Right ventricle myocardium inferior (tissue), 1 donor: ENCODE results near the gene DOP1A. TPM values are rescaled to one million over a fixed set of nuclear protein-coding genes. Genes with fewer than 3 reads are reported as not detected.
"Not testable (repeated sequence)": the region's sequence is repeated elsewhere in the genome, so short reads cannot be mapped to it uniquely, and the experiment has no call there.

ENCODE experiments used
- ATAC-seq: fragments of 200-7000 bp; cut with Tn5 transposase; one replicate; pipeline ENCODE4 v1.9.1; 2020; ENCODE audit warnings: mild to moderate bottlenecking, moderate library complexity
- DNase-seq: peaks from one replicate; pipeline ENCODE4 v3.0.0; 2021; ENCODE audit errors: missing footprints
- intact Hi-C: fragments of 100-400 bp; cut with DNase I; formaldehyde crosslinking; loops from one replicate; pipeline ENCODE4 v1.11.0; 2022
- total RNA-seq: library from RNA; stranded (reverse); fragmentation: NEBNext Ultra II Directional; extraction: Animal tissue kit (Norgen Biotek cat#: 25700); gene quantifications from one replicate; pipeline ENCODE4 v1.2.1, GENCODE V29; 2021
- donor health status: DM: no; HTN: yes; CAD: no; lungs with severe emphysema.

Gene DOP1A
- total RNA-seq, 1 donor from 2014 or later, result 13.4 TPM

DNA sequence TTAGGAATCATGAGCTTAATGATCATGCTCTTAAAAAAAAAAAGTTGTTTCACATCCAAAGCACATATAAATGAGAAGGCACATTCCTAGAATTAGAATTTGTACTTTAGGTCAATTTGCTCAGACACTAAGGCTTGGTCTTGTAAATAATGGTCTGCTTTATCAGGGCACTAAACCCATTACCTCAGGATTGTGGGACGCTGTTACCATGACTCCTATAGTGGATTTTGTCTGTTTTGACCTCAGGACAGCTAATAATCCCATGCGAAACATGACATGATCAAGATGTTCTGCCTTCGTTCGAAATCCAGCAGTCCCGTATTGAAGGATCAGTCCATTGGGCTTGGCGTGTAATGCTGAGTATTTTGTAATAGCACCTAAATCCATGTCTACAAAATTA is 123.2 kb downstream of the DOP1A start:
- no peak for ATAC-seq
- DNase-seq, result no peak

DNA sequence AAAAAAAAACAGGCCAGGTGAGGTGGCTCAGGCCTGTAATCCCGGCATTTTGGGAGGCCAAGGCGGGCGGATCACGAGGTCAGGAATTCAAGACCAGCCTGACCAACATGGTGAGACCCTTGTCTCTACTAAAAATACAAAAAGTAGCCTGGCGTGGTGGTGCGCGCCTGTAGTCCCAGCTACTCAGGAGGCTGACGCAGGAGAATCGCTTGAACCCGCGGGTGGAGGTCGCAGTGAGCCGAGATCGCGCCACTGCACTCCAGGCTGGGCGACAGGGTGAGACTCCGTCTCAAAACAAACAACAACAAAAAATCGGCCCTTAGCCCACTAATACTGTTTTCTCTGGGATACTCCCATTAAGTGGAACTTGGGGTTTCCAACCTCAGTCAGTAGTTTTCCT is 124.5 kb downstream of the DOP1A start:
- ATAC-seq, DNase-seq: not testable (repeated sequence)
- intact Hi-C loops, result loop anchor here (2.0 kb wide), 1 partner anchor 945 kb away; the partner anchor contains the start of gene IBTK

More for the DNA sequence above, 123.2 kb downstream of the DOP1A start:
- intact Hi-C loops, result no loop called here

DNA sequence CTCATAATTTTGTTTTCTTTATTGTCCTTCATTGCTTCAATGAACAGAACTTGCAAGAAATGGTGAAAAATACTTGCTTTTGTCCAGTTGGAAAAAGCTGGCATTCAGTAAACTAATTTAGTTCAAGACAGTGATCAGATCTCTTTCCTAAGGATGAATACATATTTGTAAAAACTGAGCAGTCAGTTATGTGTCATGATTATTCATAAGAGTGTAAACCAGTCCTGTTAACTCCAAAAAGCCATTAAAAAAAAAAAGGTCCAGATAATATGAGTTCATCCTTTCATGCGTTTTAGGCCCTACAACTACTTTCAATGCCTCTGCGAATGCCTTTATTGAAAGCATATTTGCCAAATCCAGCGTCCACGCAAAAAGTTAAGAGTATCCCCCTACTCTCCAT is 125.0 kb downstream of the DOP1A start:
- ATAC-seq, result no peak
- no peak for DNase-seq
- intact Hi-C loops, result loop anchor here (2.0 kb wide), 1 partner anchor 946 kb away; the partner anchor contains the start of gene IBTK

DNA sequence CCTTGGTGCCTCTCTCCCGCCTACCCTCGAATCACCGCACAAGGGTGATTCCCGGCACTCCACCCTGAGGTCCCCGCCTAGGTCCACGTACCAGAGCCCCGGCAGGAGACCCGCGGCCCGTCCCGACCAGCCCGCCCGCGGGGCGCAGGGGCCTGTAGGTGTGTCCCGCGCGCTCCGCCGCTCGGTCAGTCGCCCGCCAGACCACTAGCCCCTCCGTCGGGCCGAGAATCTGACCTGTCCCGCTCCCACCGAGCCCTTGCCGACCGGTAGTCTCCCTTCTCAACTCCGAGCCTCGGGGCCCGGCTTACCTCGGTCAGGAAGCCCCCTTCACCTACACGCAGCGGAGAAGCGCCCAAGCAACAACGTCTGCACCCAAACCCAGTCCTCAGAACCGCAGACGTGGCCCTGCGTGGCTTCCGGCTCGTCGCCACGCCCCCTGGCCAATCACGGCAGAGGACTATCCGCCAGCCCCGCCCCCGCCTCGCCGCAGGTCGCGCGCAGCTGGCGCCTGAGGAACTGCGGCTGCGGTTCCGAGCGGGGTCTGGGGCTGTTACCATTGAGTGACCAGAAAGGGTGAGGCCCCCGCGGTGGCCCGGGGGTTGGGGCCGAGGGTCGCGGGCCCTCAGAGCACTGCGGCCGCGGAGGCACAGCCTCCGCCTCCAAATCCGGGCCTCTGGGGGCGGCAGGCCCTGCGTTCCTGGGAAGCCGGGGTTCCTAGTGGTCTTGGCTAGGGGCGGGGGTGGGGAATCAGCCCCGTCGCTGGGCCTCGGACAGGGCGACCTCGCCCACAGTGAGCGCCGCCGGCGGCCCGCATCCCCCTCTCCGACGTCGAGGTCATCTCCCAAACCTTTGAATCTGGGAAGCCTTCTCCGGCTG is 125.6 kb downstream of the DOP1A start, which contains the start of the genes PGM3 and RWDD2A:
Gene PGM3, minus strand, starts transcription at position 395 of the 876 bp plus-strand sequence. CDS start 2,253 bp downstream, outside the sequence.
Gene RWDD2A, plus strand, starts transcription at position 487 of the 876 bp plus-strand sequence. CDS start 1,095 bp downstream, outside the sequence.
- intact Hi-C loops, result loop anchor here (1.0 to 2.0 kb wide), 2 partner anchors 126 to 946 kb away; partner anchors contain the start of genes DOP1A and IBTK
- ATAC-seq (peak; percentile 99), DNase-seq (peak; percentile 96)

DNA sequence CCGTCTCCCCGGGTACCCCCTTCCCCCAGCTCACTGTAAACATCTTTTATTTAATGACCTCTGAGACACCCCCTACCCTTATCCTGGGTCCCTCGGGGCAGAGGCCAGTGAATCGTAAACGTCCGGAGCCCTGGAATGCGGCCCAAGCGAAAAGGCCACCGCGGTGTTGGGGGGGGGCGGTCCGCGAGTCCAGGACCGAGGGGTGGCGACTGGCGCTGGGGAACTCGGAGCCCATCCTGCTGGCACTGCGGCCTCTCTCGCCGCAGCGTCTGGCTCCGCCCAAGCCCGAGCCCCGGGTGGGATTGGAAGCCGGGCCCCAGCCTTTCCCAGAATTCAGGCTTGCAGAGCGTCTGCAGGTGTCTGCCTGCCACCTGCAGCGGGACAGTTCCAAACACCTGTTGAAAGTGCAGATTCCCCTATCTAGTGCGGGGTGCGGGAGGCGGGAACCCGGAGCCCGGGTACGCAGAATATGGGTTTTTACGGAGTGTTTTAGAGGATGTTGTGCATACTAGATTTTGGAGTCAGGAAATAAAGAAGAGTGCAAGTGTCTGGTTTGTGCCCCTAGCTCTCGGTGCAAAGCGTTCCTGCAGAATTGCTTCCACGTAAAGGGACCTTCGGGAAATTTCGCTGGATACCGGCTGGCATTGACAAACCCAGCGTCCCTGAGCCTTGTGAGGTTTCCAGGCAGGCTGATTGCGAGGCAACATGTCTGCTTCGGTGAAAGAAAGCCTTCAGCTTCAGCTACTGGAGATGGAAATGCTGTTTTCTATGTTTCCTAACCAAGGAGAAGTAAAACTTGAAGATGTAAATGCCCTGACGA is 126.5 kb downstream of the DOP1A start:
- no peak for DNase-seq
- intact Hi-C loops, result loop anchor here (1.0 to 2.0 kb wide), 2 partner anchors 127 to 947 kb away; partner anchors contain the start of genes DOP1A and IBTK
- peak; percentile 72 for ATAC-seq

DNA sequence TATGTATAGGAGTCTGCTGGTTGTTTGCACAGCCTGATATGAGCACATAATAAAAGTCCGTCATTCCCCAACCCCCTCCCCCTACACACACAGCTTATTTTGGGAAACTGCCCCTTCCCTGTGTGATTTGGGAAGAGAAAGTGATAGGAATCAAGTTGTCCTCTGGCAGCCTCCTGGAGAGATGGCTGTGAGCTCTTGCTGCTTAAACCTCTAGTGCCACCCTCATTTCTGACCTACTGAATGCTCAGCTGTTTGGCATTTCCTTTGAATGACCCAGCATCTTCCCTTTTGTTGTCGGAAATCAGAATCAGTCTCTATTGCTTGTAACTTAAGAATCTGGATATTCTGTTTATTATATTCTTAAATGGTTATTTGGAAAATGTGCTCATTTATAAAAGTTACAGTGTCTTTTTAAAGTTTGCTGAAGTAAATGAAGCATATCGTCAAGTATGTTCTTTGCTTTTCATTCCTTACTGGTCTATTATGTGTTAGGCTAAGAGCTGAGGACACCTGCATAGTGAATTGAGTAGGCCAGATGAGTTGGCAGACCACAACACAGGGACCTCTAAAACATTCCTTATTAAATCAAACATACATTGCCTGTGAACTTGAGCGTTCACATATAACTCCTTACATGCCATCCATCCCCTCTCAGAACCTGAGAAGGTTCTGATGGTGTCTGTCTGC is 131.2 kb downstream of the DOP1A start:
- ATAC-seq (no peak), DNase-seq (no peak)
- intact Hi-C loops, result no loop called here

DNA sequence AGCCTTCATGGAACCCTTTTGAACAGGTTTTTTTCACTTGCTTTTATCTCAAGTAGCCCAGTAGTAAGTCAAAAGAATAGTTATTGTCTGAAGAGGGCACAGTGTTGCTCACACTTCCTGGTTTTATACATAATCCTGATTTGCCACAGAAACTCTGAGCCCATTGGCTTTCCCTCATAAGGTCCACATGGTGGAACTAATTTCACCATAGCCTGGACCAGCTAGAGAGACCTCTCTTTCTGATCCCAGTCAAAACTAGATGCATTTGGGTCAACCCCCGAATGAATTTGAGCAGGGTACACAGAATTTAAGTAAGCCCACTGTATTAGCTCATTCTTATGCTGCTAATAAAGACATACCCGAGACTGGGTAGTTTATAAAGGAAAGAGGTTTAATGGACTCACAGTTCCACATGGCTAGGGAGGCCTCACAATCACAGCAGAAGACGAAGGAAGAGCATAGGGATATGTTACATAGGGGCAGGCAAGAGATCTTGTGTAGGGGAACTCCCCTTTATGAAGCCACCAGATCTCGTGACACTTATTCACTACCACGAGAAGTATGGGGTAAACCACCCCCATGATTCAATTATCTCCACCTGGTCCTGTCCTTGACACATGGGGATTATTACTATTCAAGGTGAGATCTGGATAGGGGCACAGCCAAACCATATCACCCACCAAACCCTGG is 131.8 kb downstream of the DOP1A start:
- intact Hi-C loops, result no loop called here
- no peak for DNase-seq
- ATAC-seq, result no peak

DNA sequence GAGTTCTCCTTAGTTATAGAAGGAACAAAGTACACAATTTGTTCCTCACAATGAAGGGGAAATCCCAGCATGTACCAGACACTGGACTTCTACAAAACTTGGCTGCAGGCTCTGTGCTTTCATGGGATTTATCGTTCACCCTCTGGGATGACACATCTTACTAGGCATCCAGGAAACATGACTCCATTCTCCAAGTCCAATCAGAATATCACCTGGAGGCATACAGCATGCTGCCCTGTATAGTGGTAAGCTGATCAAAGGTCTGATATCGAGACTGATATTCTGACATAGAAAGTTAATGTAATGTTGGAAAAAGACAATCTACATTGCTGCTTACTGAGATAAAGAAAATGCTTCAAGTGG is 132.4 kb downstream of the DOP1A start:
- intact Hi-C loops, result no loop called here
- ATAC-seq (no peak), DNase-seq (no peak)

DNA sequence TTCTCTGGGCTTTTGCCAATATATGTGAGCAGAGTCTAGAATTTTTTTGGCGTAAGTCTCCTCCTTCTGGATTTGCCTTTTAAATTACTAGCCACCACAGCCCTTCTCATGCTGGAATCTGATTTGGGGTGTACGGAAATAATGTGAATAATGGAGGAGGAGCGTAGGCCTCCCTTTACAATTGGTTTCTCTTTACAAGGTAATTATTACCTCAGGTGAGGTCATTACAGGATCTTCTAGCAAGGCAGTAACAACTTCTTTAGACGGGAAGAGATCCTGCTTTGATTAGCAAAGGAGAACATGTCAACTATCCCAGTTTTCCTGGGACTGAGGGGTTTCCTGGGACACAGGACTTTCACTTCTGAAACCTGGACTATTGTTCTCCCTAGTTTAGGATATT is 134.6 kb downstream of the DOP1A start:
- intact Hi-C loops, result no loop called here
- ATAC-seq (no peak), DNase-seq (no peak)

DNA sequence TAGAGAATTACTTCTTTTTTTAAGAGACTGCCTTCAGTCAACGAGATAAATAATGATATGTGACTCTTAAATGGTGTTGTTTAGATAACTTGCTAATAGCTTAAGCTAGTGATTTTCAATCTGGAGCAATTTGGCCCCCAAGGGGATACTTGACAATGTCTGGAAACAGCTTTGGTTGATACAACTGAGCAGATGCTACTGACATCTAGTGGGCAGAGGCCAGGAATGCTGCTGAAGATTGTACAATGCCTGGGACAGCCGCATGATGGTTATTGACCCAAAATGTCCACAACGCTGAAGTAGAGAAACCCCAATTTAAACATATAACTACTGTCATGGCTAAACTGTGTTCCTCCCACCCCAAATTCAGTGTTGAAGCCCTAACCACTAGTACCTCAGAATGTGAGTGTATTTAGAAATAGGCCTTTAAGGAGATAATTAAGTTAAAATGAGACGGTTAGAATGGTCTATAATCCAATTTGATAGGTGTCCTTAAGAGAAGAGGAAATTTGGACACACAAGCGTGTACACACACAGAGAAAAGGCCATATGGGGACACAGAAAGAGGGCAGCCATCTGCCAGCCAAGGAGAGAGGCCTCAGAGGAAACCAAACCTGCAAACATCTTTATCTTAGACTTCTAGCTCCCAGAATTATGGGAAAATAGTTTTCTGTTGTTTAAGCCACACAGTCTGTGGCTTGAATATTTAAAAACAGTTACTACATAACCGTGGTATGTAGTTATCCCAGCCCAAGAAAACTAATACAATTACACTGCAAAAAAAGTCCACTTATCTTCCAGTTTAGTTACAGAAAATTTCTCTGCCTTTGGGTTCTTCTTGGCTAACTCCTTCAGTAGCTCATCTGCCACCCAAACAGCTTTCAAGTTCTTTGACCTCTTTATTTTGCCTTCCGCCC is 147.9 kb downstream of the DOP1A start:
- no peak for DNase-seq
- intact Hi-C loops, result loop anchor here (2.0 kb wide), 1 partner anchor 149 kb away; the partner anchor contains the start of gene DOP1A
- ATAC-seq, result peak; percentile 93

DNA sequence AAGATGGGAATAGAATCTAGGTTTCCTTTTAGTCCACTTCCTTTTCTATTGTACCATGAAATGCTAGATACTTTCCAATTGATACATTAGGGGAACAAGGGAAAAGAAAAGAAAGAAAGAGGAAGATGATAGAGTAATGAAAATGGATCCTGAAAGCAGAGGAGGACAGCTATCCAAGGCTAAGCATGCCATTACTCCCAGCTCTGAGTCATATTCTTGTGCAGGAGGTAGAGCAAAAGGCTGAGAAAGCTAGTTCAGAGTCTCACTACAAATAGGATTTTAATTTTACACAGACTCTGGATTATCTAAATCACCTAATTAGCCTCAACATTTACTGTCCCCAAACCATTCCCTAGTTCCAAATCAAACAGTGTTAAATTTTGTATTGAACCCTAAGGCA is 149.3 kb downstream of the DOP1A start:
- no peak for DNase-seq
- intact Hi-C loops, result no loop called here
- ATAC-seq, result no peak

Other genes with a start within 250 kb of the DOP1A start
- gene UBE3D, start 1.8 kb upstream of the DOP1A start, total RNA-seq, result 2.3 TPM
- 12.7 TPM for gene PGM3, start 125.6 kb downstream of the DOP1A start, total RNA-seq
- gene RWDD2A, start 125.7 kb downstream of the DOP1A start, total RNA-seq, result 2.4 TPM